Renal cortical epithelial cell (primary cell): ENCODE data around the gene TBC1D22B. TPM values are rescaled to one million over a fixed set of nuclear protein-coding genes. Genes with fewer than 3 reads are reported as not detected.

ENCODE experiments used
- DNase-seq: peaks from one replicate; pipeline ENCODE4 v3.0.0-alpha.2; 2011; ENCODE audit warnings: low read depth
- total RNA-seq: library from RNA; depleted of rRNA; stranded (reverse); fragments of >200 nt; gene quantifications from 2 replicates; pipeline ENCODE4 v1.2.3, GENCODE V29; 2014

Gene TBC1D22B
- total RNA-seq, 1 donor from 2014 or later, result 12.5 TPM

GRCh38 chr6:37354526-37355384 is 97.2 kb downstream of the TBC1D22B start:
- no peak for DNase-seq

DNA sequence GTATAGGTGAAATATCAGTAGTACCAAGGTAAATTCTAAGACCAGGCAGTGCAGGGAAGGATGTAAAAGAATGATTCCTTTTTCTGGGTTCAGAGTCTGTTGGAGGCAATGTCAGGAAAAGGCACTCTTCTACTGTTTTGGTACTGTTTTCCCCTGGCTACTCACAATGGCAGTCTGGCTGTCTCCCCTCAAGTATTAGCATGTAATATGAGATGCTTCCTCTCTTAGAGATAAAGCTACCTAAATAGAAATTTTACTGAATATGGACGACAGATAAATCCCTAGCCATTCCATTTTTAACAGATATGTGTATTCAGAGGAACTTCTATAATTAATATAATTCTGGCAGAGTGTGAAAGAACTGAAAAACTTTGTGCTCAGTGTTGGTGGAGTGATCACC is 99.7 kb downstream of the TBC1D22B start:
- DNase-seq, result no peak

DNA sequence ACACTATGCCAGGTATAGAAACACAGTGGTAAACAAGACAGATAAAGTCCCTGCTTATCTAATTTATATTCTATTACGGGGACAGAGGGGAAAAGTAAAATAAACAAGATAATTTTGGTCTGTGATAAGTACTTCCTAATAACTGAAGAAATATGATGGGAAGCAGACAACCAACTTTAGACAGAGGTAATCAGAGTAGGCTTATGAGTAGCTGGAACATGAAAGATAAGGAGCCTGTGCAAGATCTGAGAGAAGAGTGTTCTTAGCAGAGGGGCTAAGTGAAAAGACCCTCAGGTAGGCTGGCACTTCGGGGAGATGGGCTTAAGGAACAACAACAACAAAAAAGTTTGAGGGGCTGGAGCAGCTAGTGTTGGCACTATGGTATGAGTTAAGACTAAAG is 100.3 kb downstream of the TBC1D22B start:
- no peak for DNase-seq

DNA sequence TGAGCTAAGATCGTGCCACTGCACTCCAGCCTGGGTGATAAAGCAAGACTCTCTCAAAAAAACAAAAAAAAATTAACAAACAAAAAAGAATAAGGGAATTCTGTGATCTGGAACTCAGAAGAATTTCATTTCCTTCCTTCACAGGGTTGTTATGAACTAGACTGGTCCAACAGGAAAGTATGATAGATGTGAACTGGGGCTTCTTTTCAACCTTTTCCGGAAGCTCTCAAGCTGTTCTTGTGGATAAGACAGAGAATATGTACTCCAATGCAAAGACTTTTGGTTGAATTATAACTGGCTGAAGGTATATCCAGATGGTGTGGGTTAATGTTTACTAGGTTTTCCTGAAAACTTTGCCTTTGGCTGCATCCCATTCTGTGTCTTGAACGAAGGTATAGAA is 101.5 kb downstream of the TBC1D22B start:
- DNase-seq, result no peak

- DNase-seq, result no peak
These were observed 104.7 kb downstream of the TBC1D22B start for GRCh38 chr6:37362101-37362828.

GRCh38 chr6:37365791-37366190 is 108.2 kb downstream of the TBC1D22B start:
- peak; percentile 25 for DNase-seq

- DNase-seq, result no peak
These were observed 109.3 kb downstream of the TBC1D22B start for GRCh38 chr6:37366910-37367309.

DNA sequence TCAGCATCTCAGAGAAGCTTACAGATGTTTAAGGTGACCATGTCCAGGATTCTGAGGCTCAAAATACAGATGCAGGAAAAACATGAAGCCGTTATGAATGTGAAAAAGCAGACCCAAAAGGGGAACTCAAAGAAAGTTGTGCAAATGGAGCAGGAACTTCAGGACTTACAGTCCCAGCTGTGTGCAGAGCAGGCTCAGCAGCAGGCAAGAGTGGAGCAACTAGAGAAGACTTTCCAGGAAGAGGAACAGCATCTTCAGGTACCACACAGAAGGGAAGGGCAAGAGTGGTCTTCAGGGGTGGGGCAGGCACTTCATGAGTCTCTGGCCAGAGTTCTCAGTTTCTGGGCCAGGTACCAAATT is 111.4 kb downstream of the TBC1D22B start:
- no peak for DNase-seq

GRCh38 chr6:37369321-37370201 is 112.0 kb downstream of the TBC1D22B start:
- DNase-seq, result no peak

DNA sequence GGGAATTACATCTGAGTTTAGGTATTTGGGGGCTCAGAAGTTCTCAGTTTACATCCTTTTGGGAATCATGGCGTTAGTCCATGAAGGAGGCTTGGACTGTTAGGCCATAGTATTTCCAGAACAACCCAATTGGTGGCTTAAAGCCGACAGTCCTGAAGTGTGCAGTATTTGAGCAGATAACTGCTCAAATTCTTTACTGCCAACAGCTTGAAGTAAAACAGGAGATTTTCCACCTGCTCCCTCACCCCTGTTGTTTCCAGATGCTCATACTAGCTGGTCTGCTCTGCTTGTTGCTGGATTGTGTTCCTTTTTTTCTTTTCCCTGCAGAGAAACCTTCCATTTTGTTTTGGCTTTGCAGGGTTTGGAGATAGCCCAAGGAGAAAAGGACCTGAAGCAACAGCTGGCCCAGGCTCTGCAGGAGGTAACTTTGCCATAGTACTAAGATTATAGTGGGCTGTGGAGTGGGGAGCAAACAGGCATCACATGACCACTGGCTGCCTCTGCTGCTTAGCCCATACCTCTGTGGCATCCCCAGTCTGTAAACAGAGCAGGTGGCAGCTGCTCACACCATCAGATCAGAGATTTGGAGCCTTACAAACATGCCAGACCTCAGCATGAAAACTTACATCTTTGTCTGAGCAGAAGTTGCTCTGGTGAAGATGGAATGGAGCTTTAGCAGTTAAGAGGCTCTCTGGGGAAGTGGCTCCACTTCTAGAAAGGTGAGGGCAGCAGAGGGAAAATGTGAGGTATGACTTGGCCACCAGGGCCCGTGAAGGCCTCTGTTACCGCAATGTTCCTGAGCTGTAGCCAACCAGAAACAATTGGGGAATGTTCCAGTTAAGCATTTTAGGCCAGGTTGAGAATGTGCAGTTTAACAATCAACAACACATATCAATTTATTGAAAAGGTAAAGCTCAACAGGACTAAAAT is 113.8 kb downstream of the TBC1D22B start:
- no peak for DNase-seq

- peak; percentile 25 for DNase-seq
These were observed 114.5 kb downstream of the TBC1D22B start for GRCh38 chr6:37372116-37372515.

DNA sequence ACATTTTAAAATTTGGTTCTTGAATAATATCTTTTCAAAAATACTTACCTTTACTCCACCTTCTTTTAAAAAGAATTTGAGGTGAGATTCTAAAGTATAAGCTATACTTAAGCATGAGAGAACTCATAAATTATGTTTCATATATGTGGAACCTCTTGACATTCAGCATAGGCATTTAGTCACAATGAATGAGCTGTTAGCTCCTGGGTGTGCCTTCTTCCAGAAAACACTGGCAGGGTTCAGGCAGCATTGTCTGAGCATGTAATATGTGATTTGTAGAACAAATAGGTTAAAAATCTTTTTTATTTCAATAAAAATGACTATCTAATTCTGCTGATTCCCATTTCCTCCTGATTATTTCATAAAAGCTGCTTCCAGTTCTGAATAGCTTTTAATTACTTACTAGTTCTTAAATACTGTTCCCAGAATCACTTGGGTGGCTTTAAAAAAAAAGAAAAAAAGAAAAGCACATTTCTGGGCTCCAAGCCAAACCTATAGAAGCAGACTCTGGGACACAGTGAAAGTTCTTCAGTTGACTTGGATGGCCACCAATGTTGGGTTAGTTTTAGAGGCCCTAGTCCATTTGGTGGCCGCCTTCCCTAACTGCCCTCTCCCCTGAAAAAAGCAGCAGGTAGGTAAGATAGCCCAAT is 116.4 kb downstream of the TBC1D22B start:
- DNase-seq, result peak; percentile 21

DNA sequence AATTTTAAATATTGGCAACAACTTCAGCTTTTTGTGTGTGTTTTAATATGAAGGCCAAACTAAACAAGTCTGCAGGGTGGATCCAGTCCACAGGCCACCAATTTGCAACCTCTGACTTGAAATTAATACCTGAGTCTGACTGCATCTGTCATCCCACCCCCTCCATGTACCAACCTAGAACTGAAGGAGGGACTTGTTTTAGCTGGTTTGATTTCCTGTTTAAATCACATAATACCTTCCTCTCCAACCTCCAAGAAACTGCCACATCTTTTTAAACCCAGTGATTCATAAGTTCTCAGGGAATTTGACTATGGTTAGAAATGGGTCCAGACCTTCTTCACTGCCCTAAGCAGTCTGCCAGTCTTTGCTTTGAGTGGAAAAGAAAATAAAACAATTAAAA is 117.8 kb downstream of the TBC1D22B start:
- DNase-seq, result peak; percentile 21

DNA sequence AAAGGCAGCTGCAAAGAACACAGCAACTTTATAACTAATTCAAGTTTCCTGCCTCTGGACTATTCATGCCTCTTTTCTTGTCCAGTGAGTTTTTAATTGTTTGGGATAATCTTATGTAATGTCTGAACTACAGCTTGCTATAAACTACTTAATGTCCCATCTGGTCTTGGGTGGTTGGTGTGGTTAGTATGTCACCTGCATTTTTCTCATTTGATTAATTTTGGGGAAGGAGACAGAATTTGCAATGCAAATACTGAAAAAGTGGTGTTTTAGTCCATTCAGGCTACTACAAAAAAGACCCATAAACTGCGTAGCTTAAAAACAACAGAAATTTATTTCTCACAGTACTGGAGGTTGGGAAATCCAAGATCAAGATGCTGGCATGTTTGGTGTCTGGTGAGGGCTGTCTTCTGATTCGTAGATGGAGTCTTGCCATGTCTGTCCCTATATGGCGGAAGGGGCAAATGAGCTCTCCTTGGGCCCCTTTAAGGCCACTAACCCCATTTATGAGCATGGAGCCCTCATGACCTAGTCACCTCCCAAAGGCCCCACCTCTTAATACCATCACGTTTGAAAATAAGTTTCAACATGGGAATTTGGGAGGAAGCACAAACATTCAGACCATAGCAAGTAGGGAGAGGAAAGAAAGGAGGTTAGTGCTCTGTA is 118.6 kb downstream of the TBC1D22B start:
- no peak for DNase-seq

DNA sequence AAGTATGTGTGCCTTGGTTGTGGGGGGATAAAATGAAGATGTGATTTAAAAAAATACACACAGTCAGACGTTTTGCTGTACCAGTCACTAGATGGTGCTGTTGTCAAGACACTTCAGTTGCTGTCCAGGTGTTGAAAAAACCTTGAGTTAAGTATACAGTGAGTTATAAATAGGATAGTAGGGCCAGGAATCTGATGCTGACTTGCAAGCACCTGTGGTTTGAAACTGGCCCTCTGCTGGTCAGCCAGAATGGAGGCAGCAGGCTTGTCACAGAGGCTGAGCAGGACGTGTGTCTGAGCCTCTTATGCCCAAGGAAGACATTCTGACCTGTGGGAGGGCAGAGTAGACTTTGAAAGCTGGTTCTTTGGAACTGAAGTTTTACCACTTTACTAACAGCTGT is 124.0 kb downstream of the TBC1D22B start:
- peak; percentile 80 for DNase-seq

Other genes with a start within 250 kb of the TBC1D22B start
- gene PIM1, start 87.6 kb upstream of the TBC1D22B start, total RNA-seq, result 6.6 and 9.9 TPM in 2 replicates
- gene TMEM217, start 372 bp downstream of the TBC1D22B start, total RNA-seq, result 5.7 and 13.0 TPM in 2 replicates
- gene RNF8, start 96.2 kb downstream of the TBC1D22B start, total RNA-seq, result 24.5 and 31.3 TPM in 2 replicates
- gene CMTR1, start 175.4 kb downstream of the TBC1D22B start, total RNA-seq, result 33.2 and 41.7 TPM in 2 replicates
- 21.1 and 46.5 TPM in 2 replicates for gene CCDC167, start 242.1 kb downstream of the TBC1D22B start, total RNA-seq